ENCODE data around the gene TNK2. TPM values are rescaled to one million over a fixed set of nuclear protein-coding genes. Genes with fewer than 3 reads are reported as not detected.

Gene TNK2
- total and polyA plus RNA-seq, 2 of the 8 experiments (the other 6 are each of a cell fraction or from before 2014, with no cell fraction given): 10.4 to 33.9 TPM

DNA sequence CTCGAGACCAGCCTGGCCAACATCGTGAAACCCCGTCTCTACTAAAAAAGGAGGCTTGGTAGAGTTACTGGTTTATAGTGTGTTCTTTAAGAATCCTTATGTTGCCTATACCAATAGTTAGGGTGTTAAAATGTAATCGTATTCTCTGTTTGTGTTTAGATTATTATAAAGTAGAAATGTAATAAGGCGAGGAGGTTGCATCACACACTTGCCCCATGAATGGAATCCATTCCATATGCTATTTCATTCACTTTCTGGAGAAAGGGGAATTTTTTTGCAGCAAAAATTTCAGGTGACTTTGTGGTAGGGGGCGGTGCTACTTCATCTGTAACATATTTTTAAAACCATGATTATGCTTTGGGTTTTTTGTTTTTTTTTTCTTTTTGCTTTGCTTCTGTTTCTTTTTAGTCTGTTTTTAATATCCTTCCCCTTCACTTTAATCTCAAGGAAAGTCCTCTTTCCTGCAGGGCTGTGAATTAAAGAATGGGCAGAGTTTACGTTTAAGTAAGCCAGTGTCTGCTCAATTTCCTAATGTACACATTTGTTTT, 63.6 kb downstream of the TNK2 start (continued):
- TF ChIP-seq USF2 (IDR thresholded peaks at IDR 0.05; ENCODE audit: low read length): no peak
- TF ChIP-seq, protein P1, sequence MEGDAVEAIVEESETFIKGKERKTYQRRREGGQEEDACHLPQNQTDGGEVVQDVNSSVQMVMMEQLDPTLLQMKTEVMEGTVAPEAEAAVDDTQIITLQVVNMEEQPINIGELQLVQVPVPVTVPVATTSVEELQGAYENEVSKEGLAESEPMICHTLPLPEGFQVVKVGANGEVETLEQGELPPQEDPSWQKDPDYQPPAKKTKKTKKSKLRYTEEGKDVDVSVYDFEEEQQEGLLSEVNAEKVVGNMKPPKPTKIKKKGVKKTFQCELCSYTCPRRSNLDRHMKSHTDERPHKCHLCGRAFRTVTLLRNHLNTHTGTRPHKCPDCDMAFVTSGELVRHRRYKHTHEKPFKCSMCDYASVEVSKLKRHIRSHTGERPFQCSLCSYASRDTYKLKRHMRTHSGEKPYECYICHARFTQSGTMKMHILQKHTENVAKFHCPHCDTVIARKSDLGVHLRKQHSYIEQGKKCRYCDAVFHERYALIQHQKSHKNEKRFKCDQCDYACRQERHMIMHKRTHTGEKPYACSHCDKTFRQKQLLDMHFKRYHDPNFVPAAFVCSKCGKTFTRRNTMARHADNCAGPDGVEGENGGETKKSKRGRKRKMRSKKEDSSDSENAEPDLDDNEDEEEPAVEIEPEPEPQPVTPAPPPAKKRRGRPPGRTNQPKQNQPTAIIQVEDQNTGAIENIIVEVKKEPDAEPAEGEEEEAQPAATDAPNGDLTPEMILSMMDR (IDR thresholded peaks at IDR 0.05; ENCODE audit: control extremely low read depth in 1 of 3, insufficient read depth in 1 of 3, low read depth in 1 of 3, low read length in 3 of 3): no peak
- TF ChIP-seq, protein P2, sequence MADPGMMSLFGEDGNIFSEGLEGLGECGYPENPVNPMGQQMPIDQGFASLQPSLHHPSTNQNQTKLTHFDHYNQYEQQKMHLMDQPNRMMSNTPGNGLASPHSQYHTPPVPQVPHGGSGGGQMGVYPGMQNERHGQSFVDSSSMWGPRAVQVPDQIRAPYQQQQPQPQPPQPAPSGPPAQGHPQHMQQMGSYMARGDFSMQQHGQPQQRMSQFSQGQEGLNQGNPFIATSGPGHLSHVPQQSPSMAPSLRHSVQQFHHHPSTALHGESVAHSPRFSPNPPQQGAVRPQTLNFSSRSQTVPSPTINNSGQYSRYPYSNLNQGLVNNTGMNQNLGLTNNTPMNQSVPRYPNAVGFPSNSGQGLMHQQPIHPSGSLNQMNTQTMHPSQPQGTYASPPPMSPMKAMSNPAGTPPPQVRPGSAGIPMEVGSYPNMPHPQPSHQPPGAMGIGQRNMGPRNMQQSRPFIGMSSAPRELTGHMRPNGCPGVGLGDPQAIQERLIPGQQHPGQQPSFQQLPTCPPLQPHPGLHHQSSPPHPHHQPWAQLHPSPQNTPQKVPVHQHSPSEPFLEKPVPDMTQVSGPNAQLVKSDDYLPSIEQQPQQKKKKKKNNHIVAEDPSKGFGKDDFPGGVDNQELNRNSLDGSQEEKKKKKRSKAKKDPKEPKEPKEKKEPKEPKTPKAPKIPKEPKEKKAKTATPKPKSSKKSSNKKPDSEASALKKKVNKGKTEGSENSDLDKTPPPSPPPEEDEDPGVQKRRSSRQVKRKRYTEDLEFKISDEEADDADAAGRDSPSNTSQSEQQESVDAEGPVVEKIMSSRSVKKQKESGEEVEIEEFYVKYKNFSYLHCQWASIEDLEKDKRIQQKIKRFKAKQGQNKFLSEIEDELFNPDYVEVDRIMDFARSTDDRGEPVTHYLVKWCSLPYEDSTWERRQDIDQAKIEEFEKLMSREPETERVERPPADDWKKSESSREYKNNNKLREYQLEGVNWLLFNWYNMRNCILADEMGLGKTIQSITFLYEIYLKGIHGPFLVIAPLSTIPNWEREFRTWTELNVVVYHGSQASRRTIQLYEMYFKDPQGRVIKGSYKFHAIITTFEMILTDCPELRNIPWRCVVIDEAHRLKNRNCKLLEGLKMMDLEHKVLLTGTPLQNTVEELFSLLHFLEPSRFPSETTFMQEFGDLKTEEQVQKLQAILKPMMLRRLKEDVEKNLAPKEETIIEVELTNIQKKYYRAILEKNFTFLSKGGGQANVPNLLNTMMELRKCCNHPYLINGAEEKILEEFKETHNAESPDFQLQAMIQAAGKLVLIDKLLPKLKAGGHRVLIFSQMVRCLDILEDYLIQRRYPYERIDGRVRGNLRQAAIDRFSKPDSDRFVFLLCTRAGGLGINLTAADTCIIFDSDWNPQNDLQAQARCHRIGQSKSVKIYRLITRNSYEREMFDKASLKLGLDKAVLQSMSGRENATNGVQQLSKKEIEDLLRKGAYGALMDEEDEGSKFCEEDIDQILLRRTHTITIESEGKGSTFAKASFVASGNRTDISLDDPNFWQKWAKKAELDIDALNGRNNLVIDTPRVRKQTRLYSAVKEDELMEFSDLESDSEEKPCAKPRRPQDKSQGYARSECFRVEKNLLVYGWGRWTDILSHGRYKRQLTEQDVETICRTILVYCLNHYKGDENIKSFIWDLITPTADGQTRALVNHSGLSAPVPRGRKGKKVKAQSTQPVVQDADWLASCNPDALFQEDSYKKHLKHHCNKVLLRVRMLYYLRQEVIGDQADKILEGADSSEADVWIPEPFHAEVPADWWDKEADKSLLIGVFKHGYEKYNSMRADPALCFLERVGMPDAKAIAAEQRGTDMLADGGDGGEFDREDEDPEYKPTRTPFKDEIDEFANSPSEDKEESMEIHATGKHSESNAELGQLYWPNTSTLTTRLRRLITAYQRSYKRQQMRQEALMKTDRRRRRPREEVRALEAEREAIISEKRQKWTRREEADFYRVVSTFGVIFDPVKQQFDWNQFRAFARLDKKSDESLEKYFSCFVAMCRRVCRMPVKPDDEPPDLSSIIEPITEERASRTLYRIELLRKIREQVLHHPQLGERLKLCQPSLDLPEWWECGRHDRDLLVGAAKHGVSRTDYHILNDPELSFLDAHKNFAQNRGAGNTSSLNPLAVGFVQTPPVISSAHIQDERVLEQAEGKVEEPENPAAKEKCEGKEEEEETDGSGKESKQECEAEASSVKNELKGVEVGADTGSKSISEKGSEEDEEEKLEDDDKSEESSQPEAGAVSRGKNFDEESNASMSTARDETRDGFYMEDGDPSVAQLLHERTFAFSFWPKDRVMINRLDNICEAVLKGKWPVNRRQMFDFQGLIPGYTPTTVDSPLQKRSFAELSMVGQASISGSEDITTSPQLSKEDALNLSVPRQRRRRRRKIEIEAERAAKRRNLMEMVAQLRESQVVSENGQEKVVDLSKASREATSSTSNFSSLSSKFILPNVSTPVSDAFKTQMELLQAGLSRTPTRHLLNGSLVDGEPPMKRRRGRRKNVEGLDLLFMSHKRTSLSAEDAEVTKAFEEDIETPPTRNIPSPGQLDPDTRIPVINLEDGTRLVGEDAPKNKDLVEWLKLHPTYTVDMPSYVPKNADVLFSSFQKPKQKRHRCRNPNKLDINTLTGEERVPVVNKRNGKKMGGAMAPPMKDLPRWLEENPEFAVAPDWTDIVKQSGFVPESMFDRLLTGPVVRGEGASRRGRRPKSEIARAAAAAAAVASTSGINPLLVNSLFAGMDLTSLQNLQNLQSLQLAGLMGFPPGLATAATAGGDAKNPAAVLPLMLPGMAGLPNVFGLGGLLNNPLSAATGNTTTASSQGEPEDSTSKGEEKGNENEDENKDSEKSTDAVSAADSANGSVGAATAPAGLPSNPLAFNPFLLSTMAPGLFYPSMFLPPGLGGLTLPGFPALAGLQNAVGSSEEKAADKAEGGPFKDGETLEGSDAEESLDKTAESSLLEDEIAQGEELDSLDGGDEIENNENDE (IDR thresholded peaks at IDR 0.05; ENCODE audit: insufficient replicate concordance, low read length): no peak
- no peak for TF ChIP-seq RNF2 (IDR thresholded peaks at IDR 0.05; ENCODE audit: borderline replicate concordance, low read depth, low read length, missing control alignments, poor library complexity, severe bottlenecking)
